Natural killer cell (primary cell): ENCODE data around the gene ORC6. TPM values are rescaled to one million over a fixed set of nuclear protein-coding genes. Genes with fewer than 3 reads are reported as not detected.

ENCODE experiments used
- ATAC-seq, 3 donors: fragments of 150-1000 bp in 2 of 3; fragments of 200-7000 bp in 1 of 3; cut with Tn5 transposase; 1 replicate in 1 of 3; 2 replicates in 2 of 3; pipeline ENCODE4 v1.10.0; 2021; ENCODE audit warnings: mild to moderate bottlenecking in 2 of 3, moderate library complexity in 2 of 3
- DNase-seq, 2 donors: peaks; one replicate each; pipeline versions ENCODE4 v3.0.0 to v3.0.0-alpha.2; 2013 to 2021; ENCODE audit warnings: mixed read lengths in 1 of 2
- H3K27ac ChIP-seq: one replicate; pipeline ENCODE4 v1.5.1; 2013; ENCODE audit warnings: mild to moderate bottlenecking, low read length
- H3K27me3 ChIP-seq: one replicate; pipeline ENCODE4 v1.6.1; 2013; ENCODE audit warnings: low read length; ENCODE audit not compliant: control insufficient read depth, insufficient read depth
- H3K36me3 ChIP-seq: one replicate; pipeline ENCODE4 v1.6.1; 2013; ENCODE audit warnings: low read length; ENCODE audit not compliant: control insufficient read depth, insufficient read depth
- H3K4me1 ChIP-seq: one replicate; pipeline ENCODE4 v1.6.1; 2013; ENCODE audit warnings: low read length; ENCODE audit not compliant: control insufficient read depth, insufficient read depth
- H3K4me3 ChIP-seq: one replicate; pipeline ENCODE4 v1.5.1; 2013; ENCODE audit warnings: low read length
- H3K9me3 ChIP-seq: one replicate; pipeline ENCODE4 v1.6.1; 2013; ENCODE audit warnings: low read length; ENCODE audit not compliant: control insufficient read depth, insufficient read depth
- H3K27ac Mint-ChIP-seq, 2 donors: one replicate each; pipeline ENCODE4 v1.8.0; 2022; ENCODE audit warnings: mild to moderate bottlenecking in 2 of 2, mixed read lengths in 2 of 2, moderate library complexity in 1 of 2
- H3K27me3 Mint-ChIP-seq, 2 donors: one replicate each; pipeline ENCODE4 v1.8.0; 2022; ENCODE audit warnings: low read depth in 2 of 2, mixed read lengths in 2 of 2
- H3K36me3 Mint-ChIP-seq: one replicate; pipeline ENCODE4 v1.8.0; 2022; ENCODE audit warnings: mixed read lengths
- H3K4me1 Mint-ChIP-seq, 2 donors: one replicate each; pipeline ENCODE4 v1.8.0; 2022; ENCODE audit warnings: mixed read lengths in 2 of 2
- H3K4me3 Mint-ChIP-seq: one replicate; pipeline ENCODE4 v1.8.0; 2022; ENCODE audit warnings: mild to moderate bottlenecking, moderate library complexity, mixed read lengths
- H3K9me3 Mint-ChIP-seq, 2 donors: one replicate each; pipeline ENCODE4 v1.8.0; 2022; ENCODE audit warnings: mixed read lengths in 2 of 2
- WGBS: methylation state at CpG from one replicate; pipeline ENCODE4 v1.1.7; 2013; ENCODE audit warnings: missing lambda C conversion rate; ENCODE audit not compliant: insufficient coverage; 5-methylcytosine and 5-hydroxymethylcytosine counted together
- intact Hi-C: fragments of 100-400 bp; cut with micrococcal nuclease; formaldehyde crosslinking; loops from one replicate; pipeline ENCODE4 v1.14.2; 2022
- total RNA-seq, 4 donors: library from RNA; stranded (reverse); fragments of 120-200 nt in 1 of 4; gene quantifications; one replicate each; pipeline versions ENCODE4 v1.2.3 to v1.2.4, GENCODE V29; 2013 to 2022
- TF ChIP-seq, protein P1 (sequence below): fragments of 200-600 bp; IDR thresholded peaks from one replicate; pipeline ENCODE4 v1.8.0; 2022; ENCODE audit warnings: antibody characterized with exemption

The ORC6 gene
- total RNA-seq, 3 donors from 2014 or later (not counting 1 experiment from before 2014, with no cell fraction given) = 2.9 to 11.4 (median 5.9) TPM

DNA sequence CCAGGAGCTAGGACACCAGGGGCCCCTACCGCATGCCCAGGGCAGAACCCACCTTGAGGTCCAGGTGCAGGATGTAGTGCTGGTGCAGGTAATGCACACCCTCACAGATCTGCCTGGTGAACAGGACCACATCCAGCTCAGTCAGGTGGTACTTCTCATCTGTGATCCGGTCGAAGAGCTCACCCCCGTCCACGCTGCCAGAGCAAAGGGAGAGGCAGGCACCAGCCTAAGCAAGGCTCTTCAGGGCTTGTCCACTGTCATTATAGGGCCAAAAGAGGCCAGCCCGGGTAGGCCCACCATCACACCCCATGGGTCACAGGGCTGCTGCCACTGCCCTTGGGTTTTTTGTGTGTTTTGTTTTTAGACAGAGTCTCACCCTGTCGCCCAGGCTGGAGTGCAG is 37.7 kb downstream of the ORC6 start:
- Histone ChIP-seq H3K27me3 (no peaks in the 10 kb centered on the region), H3K4me1 (no peaks in the 10 kb centered on the region), H3K4me3 (no peak overlapping the region), H3K27ac (no peak overlapping the region), H3K9me3 (no peaks in the 10 kb centered on the region), H3K36me3 (no peaks in the 10 kb centered on the region)
- Mint-ChIP-seq H3K4me1 (no peaks in the 10 kb centered on the region), H3K27ac (no peak overlapping the region), H3K27me3 (no peaks in the 10 kb centered on the region), H3K9me3 (no peaks in the 10 kb centered on the region), H3K4me3 (no peak overlapping the region), H3K36me3 (no peaks in the 10 kb centered on the region)
- DNase-seq = no peak
- 95% methylated on average over 7 of the region's 7 CpGs for WGBS
- ATAC-seq = no peak
- intact Hi-C loops = no loop called here
- TF ChIP-seq, protein P1, sequence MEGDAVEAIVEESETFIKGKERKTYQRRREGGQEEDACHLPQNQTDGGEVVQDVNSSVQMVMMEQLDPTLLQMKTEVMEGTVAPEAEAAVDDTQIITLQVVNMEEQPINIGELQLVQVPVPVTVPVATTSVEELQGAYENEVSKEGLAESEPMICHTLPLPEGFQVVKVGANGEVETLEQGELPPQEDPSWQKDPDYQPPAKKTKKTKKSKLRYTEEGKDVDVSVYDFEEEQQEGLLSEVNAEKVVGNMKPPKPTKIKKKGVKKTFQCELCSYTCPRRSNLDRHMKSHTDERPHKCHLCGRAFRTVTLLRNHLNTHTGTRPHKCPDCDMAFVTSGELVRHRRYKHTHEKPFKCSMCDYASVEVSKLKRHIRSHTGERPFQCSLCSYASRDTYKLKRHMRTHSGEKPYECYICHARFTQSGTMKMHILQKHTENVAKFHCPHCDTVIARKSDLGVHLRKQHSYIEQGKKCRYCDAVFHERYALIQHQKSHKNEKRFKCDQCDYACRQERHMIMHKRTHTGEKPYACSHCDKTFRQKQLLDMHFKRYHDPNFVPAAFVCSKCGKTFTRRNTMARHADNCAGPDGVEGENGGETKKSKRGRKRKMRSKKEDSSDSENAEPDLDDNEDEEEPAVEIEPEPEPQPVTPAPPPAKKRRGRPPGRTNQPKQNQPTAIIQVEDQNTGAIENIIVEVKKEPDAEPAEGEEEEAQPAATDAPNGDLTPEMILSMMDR = no peak

DNA sequence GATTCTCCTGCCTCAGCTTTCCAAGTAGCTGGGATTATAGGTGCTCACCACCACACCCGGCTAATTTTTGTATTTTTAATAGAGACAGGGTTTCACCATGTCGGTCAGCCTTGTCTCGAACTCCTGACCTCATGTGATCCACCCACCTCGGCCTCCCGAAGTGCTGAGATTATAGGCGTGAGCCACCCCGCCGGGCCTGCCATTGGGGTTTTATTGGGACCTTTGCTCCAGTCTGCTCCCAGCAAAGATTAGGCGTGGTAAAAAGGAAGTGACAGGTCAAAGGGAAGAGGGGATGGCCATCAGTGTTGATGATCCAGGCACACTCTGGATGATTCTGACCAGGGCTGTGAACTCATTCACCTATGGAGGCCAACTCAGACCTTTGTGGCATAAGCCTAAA is 38.2 kb downstream of the ORC6 start:
- Mint-ChIP-seq H3K27ac (no peak overlapping the region), H3K27me3 (no peaks in the 10 kb centered on the region), H3K36me3 (no peaks in the 10 kb centered on the region), H3K4me1 (no peaks in the 10 kb centered on the region), H3K9me3 (no peaks in the 10 kb centered on the region), H3K4me3 (no peak overlapping the region)
- no peak for ATAC-seq
- Histone ChIP-seq H3K36me3 (no peaks in the 10 kb centered on the region), H3K27me3 (no peaks in the 10 kb centered on the region), H3K4me3 (no peak overlapping the region), H3K9me3 (no peaks in the 10 kb centered on the region), H3K27ac (no peak overlapping the region), H3K4me1 (no peaks in the 10 kb centered on the region)
- intact Hi-C loops = no loop called here
- DNase-seq = no peak
- TF ChIP-seq, protein P1 = no peak
- WGBS = 95% methylated on average over 9 of the region's 9 CpGs

DNA sequence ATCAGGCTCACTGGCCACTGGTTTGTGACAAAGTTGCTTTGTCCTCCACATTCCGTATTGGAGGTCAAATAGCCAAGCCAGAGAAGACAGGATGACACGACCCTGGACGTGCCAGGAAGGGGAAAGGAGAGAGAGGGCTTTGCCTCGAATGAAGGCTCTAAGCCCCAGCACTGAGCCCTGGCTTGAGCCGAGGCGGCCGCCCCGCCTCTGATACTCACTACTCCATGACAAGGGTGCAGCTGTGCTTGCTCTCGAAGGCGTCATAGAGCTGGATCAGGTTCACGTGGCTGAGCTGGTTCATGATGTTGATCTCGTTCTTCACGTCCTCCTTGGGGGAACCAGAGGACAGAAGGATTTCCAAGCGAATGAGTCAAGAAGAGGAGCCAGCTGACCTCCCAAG is 39.3 kb downstream of the ORC6 start:
- Mint-ChIP-seq H3K27ac (no peak overlapping the region), H3K9me3 (no peaks in the 10 kb centered on the region), H3K36me3 (no peaks in the 10 kb centered on the region), H3K4me1 (no peaks in the 10 kb centered on the region), H3K4me3 (no peak overlapping the region), H3K27me3 (no peaks in the 10 kb centered on the region)
- TF ChIP-seq, protein P1 = no peak
- intact Hi-C loops = no loop called here
- ATAC-seq (no peak), DNase-seq (no peak)
- Histone ChIP-seq H3K4me3 (no peak overlapping the region), H3K27me3 (no peaks in the 10 kb centered on the region), H3K4me1 (no peaks in the 10 kb centered on the region), H3K9me3 (no peaks in the 10 kb centered on the region), H3K27ac (no peak overlapping the region), H3K36me3 (no peaks in the 10 kb centered on the region)
- WGBS = 96% methylated on average over 14 of the region's 14 CpGs

DNA sequence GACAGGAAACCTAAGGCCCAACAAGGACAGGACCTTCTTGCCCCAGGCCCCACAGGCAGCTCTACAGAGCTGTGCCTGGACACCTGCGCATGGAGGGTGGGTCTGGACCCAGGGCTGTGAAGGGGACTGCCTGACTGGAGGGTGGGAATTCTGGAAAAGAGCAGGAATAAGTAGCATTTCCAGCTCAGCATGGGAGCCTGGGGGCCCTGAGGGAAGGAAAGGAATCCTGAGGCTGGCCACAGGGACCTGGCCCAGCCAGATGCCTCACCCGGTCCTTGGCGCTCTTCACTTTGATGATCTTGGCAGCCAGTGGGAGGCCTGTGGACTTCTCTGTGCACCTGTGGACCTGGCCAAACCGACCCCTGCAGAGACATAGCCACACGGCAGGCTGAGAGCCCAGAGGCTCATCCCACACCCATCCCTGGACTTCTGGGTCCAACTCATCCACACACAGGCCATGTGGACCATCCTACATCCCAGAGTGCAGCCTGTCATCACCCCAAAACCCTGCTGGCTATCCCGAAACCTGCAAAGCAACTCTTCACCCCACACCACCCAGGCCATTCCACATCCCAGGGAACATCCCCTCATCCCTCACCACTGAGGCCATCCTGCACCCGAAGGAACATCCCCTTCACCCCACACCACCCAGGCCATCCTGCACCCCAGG is 40.0 kb downstream of the ORC6 start:
- Mint-ChIP-seq H3K27me3 (no peaks in the 10 kb centered on the region), H3K4me3 (no peak overlapping the region), H3K9me3 (no peaks in the 10 kb centered on the region), H3K36me3 (no peaks in the 10 kb centered on the region), H3K4me1 (no peaks in the 10 kb centered on the region), H3K27ac (no peak overlapping the region)
- 90% methylated on average over 7 of the region's 7 CpGs for WGBS
- DNase-seq (no peak), ATAC-seq (no peak)
- Histone ChIP-seq H3K9me3 (no peaks in the 10 kb centered on the region), H3K27me3 (no peaks in the 10 kb centered on the region), H3K4me1 (no peaks in the 10 kb centered on the region), H3K4me3 (no peak overlapping the region), H3K36me3 (no peaks in the 10 kb centered on the region), H3K27ac (no peak overlapping the region)
- intact Hi-C loops = no loop called here
- TF ChIP-seq, protein P1 = no peak
